H1 (cell line): ENCODE data around the gene ASB3. TPM values are rescaled to one million over a fixed set of nuclear protein-coding genes. Genes with fewer than 3 reads are reported as not detected.

Source experiments
- CTCF ChIA-PET: fragments of 300-600 bp; sonication (Branson Sonifier 250); formaldehyde crosslinking; loops from one replicate; lab custom pipeline; 2021; ENCODE audit not compliant: partially characterized antibody; lab: Charles Lee
- POLR2A ChIA-PET: fragments of 300-600 bp; sonication (Branson Sonifier 250); formaldehyde crosslinking; loops from one replicate; lab custom pipeline; 2021; ENCODE audit warnings: inconsistent platforms; ENCODE audit not compliant: partially characterized antibody; lab: Charles Lee
- DNase-seq, 2 experiments: peaks; one replicate each; pipeline versions ENCODE4 v3.0.0 to v3.0.0-alpha.2; 2010 to 2022; ENCODE audit warnings: low spot score in 2 of 2, low read depth in 1 of 2, mixed read lengths in 1 of 2
- FAIRE-seq: peaks from 2 replicates; lab custom pipeline; 2011; peaks lifted over from hg19 to GRCh38; lab: Jason Lieb, UNC
- H2AFZ ChIP-seq: 2 replicates; pipeline ENCODE4 v1.8.1; 2012; ENCODE audit warnings: low read length, inconsistent platforms
- H2AK5ac ChIP-seq: 2 replicates; pipeline ENCODE4 v1.6.1; 2013; ENCODE audit warnings: low read depth, low read length
- H2BK120ac ChIP-seq: replicated peaks from 2 replicates; pipeline ENCODE3; 2013; ENCODE audit warnings: low read depth, low read length, inconsistent platforms
- H2BK12ac ChIP-seq: 2 replicates; pipeline ENCODE4 v1.6.1; 2013; ENCODE audit warnings: low read depth, low read length
- H2BK15ac ChIP-seq: 2 replicates; pipeline ENCODE4 v1.6.1; 2013; ENCODE audit warnings: low read length
- H2BK20ac ChIP-seq: 2 replicates; pipeline ENCODE4 v1.6.1; 2013; ENCODE audit warnings: low read length
- H2BK5ac ChIP-seq: 2 replicates; pipeline ENCODE4 v1.6.1; 2013; ENCODE audit warnings: low read depth, low read length
- H3K14ac ChIP-seq: 2 replicates; pipeline ENCODE4 v1.6.1; 2013; ENCODE audit warnings: inconsistent platforms; ENCODE audit not compliant: insufficient read length
- H3K18ac ChIP-seq: 2 replicates; pipeline ENCODE4 v1.6.1; 2013; ENCODE audit warnings: low read length; ENCODE audit errors: extremely low read depth
- H3K23ac ChIP-seq: 2 replicates; pipeline ENCODE4 v1.6.1; 2013; ENCODE audit warnings: inconsistent platforms; ENCODE audit not compliant: insufficient read length
- H3K23me2 ChIP-seq: 2 replicates; pipeline ENCODE4 v1.6.1; 2013; ENCODE audit warnings: low read depth, low read length
- H3K27ac ChIP-seq: 2 replicates; pipeline ENCODE4 v1.6.1; 2011; ENCODE audit warnings: low read depth, low read length, inconsistent platforms
- H3K27me3 ChIP-seq, 4 experiments: replicated peaks in 1 of 4; 1 replicate in 1 of 4; 2 replicates in 3 of 4; pipeline versions ENCODE4 v1.6.1 to v1.8.1; 2011 to 2013; ENCODE audit warnings: low read length in 3 of 4, mild to moderate bottlenecking in 3 of 4, inconsistent platforms in 2 of 4, mixed read lengths in 2 of 4, moderate library complexity in 1 of 4; ENCODE audit not compliant: control insufficient read depth in 3 of 4, insufficient read depth in 3 of 4; ENCODE audit errors: extremely low read depth in 1 of 4
- H3K36me3 ChIP-seq, 4 experiments: 2 replicates each; pipeline versions ENCODE4 v1.6.1 to v1.8.1; 2011 to 2013; ENCODE audit warnings: mild to moderate bottlenecking in 4 of 4, low read length in 3 of 4, moderate library complexity in 2 of 4, control low read depth in 1 of 4, inconsistent platforms in 1 of 4; ENCODE audit not compliant: insufficient read depth in 4 of 4, control insufficient read depth in 2 of 4
- H3K4ac ChIP-seq: replicated peaks from 2 replicates; pipeline ENCODE3; 2013; ENCODE audit warnings: low read length, low read depth, mixed read lengths, inconsistent platforms; ENCODE audit not compliant: insufficient read length
- H3K4me1 ChIP-seq, 4 experiments: replicated peaks in 1 of 4; 1 replicate in 1 of 4; 2 replicates in 3 of 4; pipeline versions ENCODE4 v1.6.1 to v1.8.1; 2011 to 2013; ENCODE audit warnings: low read length in 3 of 4, inconsistent platforms in 2 of 4, mixed read lengths in 1 of 4; ENCODE audit not compliant: insufficient read depth in 4 of 4, control insufficient read depth in 3 of 4
- H3K4me2 ChIP-seq, 2 experiments: 2 replicates each; pipeline versions ENCODE4 v1.6.1 to v1.8.1; 2011 to 2013; ENCODE audit warnings: low read depth in 2 of 2, low read length in 2 of 2, control low read depth in 1 of 2, inconsistent platforms in 1 of 2, mild to moderate bottlenecking in 1 of 2; ENCODE audit not compliant: insufficient read depth in 1 of 2
- H3K4me3 ChIP-seq, 4 experiments: fragments of 200-600, 300-600 bp in 1 of 4; sonication (generic), shearing (Covaris generic), sonication (Bioruptor Twin) in 1 of 4; 2 replicates each; pipeline versions ENCODE4 v1.5.1 to v1.8.1; 2011 to 2016; ENCODE audit warnings: low read length in 4 of 4, low read depth in 3 of 4, control low read depth in 2 of 4, inconsistent platforms in 2 of 4, mild to moderate bottlenecking in 2 of 4, mixed read lengths in 1 of 4, moderate library complexity in 1 of 4; ENCODE audit not compliant: insufficient read depth in 2 of 4; ENCODE audit errors: extremely low read depth in 1 of 4
- H3K56ac ChIP-seq: replicated peaks from 2 replicates; pipeline ENCODE3; 2013; ENCODE audit warnings: low read depth, mild to moderate bottlenecking, mixed read lengths, low read length, inconsistent platforms; ENCODE audit not compliant: insufficient read length
- H3K79me1 ChIP-seq: 2 replicates; pipeline ENCODE4 v1.6.1; 2013; ENCODE audit warnings: low read depth, low read length, control low read depth
- H3K79me2 ChIP-seq, 2 experiments: 2 replicates each; pipeline versions ENCODE4 v1.6.1 to v1.8.1; 2012 to 2013; ENCODE audit warnings: low read length in 2 of 2, mild to moderate bottlenecking in 2 of 2, inconsistent platforms in 1 of 2; ENCODE audit not compliant: insufficient read depth in 2 of 2, control insufficient read depth in 1 of 2
- H3K9ac ChIP-seq, 4 experiments: replicated peaks in 1 of 4; 1 replicate in 1 of 4; 2 replicates in 3 of 4; pipeline versions ENCODE4 v1.6.1 to v1.8.1; 2011 to 2013; ENCODE audit warnings: low read depth in 3 of 4, low read length in 3 of 4, control low read depth in 2 of 4, mild to moderate bottlenecking in 2 of 4, moderate library complexity in 2 of 4, inconsistent platforms in 1 of 4; ENCODE audit errors: extremely low read depth in 1 of 4
- H3K9me3 ChIP-seq, 2 experiments: 2 replicates each; pipeline versions ENCODE4 v1.6.1 to v1.8.1; 2012 to 2013; ENCODE audit warnings: mild to moderate bottlenecking in 2 of 2, moderate library complexity in 2 of 2, control low read depth in 1 of 2, inconsistent platforms in 1 of 2, low read depth in 1 of 2, low read length in 1 of 2, mixed read lengths in 1 of 2; ENCODE audit not compliant: insufficient read depth in 2 of 2
- H4K20me1 ChIP-seq, 2 experiments: replicated peaks in 1 of 2; 2 replicates each; pipeline versions ENCODE3 to v1.8.1; 2011 to 2013; ENCODE audit warnings: inconsistent platforms in 2 of 2, low read length in 2 of 2, mild to moderate bottlenecking in 1 of 2; ENCODE audit not compliant: insufficient read depth in 2 of 2, control insufficient read depth in 1 of 2
- H4K5ac ChIP-seq: 2 replicates; pipeline ENCODE4 v1.6.1; 2013; ENCODE audit warnings: low read length, low read depth, mixed read lengths, inconsistent platforms; ENCODE audit not compliant: insufficient read length
- H4K8ac ChIP-seq: 2 replicates; pipeline ENCODE4 v1.8.0; 2013; ENCODE audit warnings: mild to moderate bottlenecking, moderate library complexity, low read length, inconsistent platforms; ENCODE audit not compliant: insufficient read depth; ENCODE audit errors: extremely low read depth
- H4K91ac ChIP-seq: replicated peaks from 2 replicates; pipeline ENCODE3; 2013; ENCODE audit warnings: low read length, mixed read lengths, inconsistent platforms; ENCODE audit not compliant: insufficient read length
- HDAC6 ChIP-seq: IDR thresholded peaks from one replicate; pipeline ENCODE4 v1.7.1; 2012; ENCODE audit warnings: low read depth, mild to moderate bottlenecking, inconsistent platforms, low read length, moderate library complexity
- KDM1A ChIP-seq: fragments of 200-600, 300-600 bp; sonication (generic); IDR thresholded peaks from 2 replicates; pipeline ENCODE4 v1.7.1; 2016; ENCODE audit warnings: mild to moderate bottlenecking, low read length, borderline replicate concordance
- SIN3A ChIP-seq, 2 experiments: IDR thresholded peaks in 1 of 2; conservative IDR thresholded peaks in 1 of 2; 2 replicates each; pipeline ENCODE4 v1.6.1; 2011 to 2012; ENCODE audit warnings: low read length in 2 of 2, improper control_type of control experiment in 1 of 2, low read depth in 1 of 2, mild to moderate bottlenecking in 1 of 2
- WGBS, 2 experiments: shearing (Covaris generic) in 1 of 2; methylation state at CpG; one replicate each; pipeline versions ENCODE4 v1.1.6 to v1.1.7; 2013 to 2015; ENCODE audit warnings: low lambda C conversion rate in 2 of 2, mixed read lengths in 2 of 2, inconsistent platforms in 1 of 2, low coverage in 1 of 2, missing lambda C conversion rate in 1 of 2; ENCODE audit not compliant: insufficient replicate concordance in 2 of 2, insufficient coverage in 1 of 2, insufficient read length in 1 of 2; ENCODE audit errors: extremely low coverage in 1 of 2, missing lambda C conversion rate in 1 of 2; 5-methylcytosine and 5-hydroxymethylcytosine counted together
- polyA plus RNA-seq, 7 experiments: library from polyadenylated mRNA; depleted of rRNA in 3 of 7; stranded (reverse) in 5 of 7; unstranded in 2 of 7; fragments of >200 nt in 5 of 7; fragments of 200-250 nt in 2 of 7; gene quantifications; 1 replicate in 5 of 7; 2 replicates in 1 of 7; 4 replicates in 1 of 7; pipeline versions ENCODE4 v1.2.1 to v1.2.3, GENCODE V29; 2011 to 2013; ENCODE audit warnings: missing spikeins in 2 of 7, mixed read lengths in 2 of 7
- total RNA-seq: library from RNA; stranded (reverse); fragmentation: NEBNext Ultra II Directional; extraction: Animal tissue kit (Norgen Biotek cat#: 25700); gene quantifications from 2 replicates; pipeline ENCODE4 v1.2.1, GENCODE V29; 2021

ASB3 gene
- total and polyA plus RNA-seq, 2 of the 8 experiments (the other 6 are each of a cell fraction or from before 2014, with no cell fraction given) = 22.6 to 25.4 TPM

DNA sequence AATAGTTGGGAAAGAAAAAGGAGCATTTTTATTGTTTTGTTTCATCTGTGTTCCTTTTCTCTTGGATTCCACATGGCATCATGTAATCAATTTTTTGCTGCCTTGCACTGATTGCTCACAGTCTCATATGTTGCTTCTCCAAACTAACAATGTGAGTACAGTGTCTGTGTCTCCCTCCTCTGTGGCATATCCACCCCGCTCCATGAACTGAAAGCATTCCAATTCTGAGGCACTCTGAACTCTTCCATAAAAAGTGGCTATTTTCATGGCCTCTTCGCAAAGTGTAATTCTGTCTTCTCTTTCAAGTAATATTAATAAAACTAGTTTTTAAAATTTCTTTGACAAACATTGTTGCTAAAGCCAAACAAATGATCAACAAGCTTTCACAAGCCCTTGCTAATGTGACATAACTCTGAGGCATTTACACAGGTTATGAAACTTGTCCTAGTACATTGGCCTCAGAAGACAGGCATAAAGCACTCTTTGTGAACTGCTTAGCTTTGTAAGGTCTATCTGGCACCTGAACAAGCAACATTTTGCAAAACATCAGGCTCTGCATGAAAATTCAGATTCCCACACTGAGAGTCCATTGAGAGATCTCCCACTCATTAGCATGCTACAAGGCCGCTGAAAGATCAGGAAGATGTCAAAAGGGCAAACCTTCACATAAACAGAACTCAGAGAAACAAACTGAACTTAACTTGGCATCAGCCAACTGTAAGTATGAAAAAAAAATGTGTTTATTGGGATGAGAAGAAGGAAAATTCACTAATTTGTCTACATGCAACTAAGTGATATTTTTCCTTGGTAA, 40.0 kb upstream of the ASB3 start:
- Histone ChIP-seq H3K56ac (no peak overlapping the region), H2AFZ (no peak overlapping the region), H3K14ac (no peak overlapping the region), H3K79me2 (no peaks in the 10 kb centered on the region), H4K5ac (no peak overlapping the region), H3K9me3 (no peaks in the 10 kb centered on the region), H2AK5ac (no peak overlapping the region; the same call in 1 of the 2 replicates), H3K23me2 (no peaks in the 10 kb centered on the region), H2BK5ac (no peak overlapping the region), H3K4me2 (peak overlapping the region in 1 of 2 experiments; percentile 30; a peak in 1 of 4 replicates), H4K20me1 (no peaks in the 10 kb centered on the region), H2BK15ac (no peak overlapping the region), H3K23ac (no peak overlapping the region), H4K8ac (no peak overlapping the region), H2BK120ac (no peak overlapping the region), H3K79me1 (no peaks in the 10 kb centered on the region), H3K18ac (0 out of 2 replicates have a peak overlapping the region, but pooled peaks have one; percentile 20), H3K27me3 (no peaks in the 10 kb centered on the region), H4K91ac (no peak overlapping the region), H3K4me1 (peaks cover 0 to 10% (median 8%) of the 10 kb centered on the region in 4 experiments; a peak in 5 of 7 replicates), H3K36me3 (no peaks in the 10 kb centered on the region), H3K27ac (no peak overlapping the region), H3K4ac (no peak overlapping the region), H3K9ac (no peak overlapping the region), H2BK12ac (no peak overlapping the region), H3K4me3 (no peak overlapping the region), H2BK20ac (no peak overlapping the region)
- FAIRE-seq (no peak), DNase-seq (no peak)
- ChIA-PET POLR2A (interaction anchor here (0.7 kb wide), 1 partner anchor 510 kb away, joined by 3 read pairs; no protein-coding TSS in a partner anchor), CTCF (interaction anchor here (0.7 kb wide), 1 partner anchor 8 kb away, joined by 3 read pairs; no protein-coding TSS in a partner anchor)
- WGBS, 2 experiments = 38% methylated on average over 3 of the region's 3 CpGs; no CpG with 5 or more reads in 1 of the 2 experiments
- no peak for TF ChIP-seq SIN3A (conservative IDR thresholded peaks at IDR 0.05 in 1 of 2, IDR thresholded peaks at IDR 0.05 in 1 of 2; ENCODE audit: low read depth in 1 of 2, low read length in 2 of 2)
- no peak for TF ChIP-seq KDM1A
- TF ChIP-seq HDAC6 = no peak
